Measurements from ENCODE around the gene UGT2B10. TPM values are rescaled to one million over a fixed set of nuclear protein-coding genes. Genes with fewer than 3 reads are reported as not detected.
"Not testable (repeated sequence)": the region's sequence is repeated elsewhere in the genome, so short reads cannot be mapped to it uniquely, and the experiment has no call there.

Gene UGT2B10
- not detected for total RNA-seq
- not detected for polyA plus RNA-seq
- long read RNA-seq, donor 1, result 0 reads
- long read RNA-seq, donor 2, result 0 reads
- long read RNA-seq, donor 3, result 0 reads
- long read RNA-seq, donor 4, result 0 reads
- long read RNA-seq, donor 5, result 0 reads

GRCh38 chr4:68815617-68816409 lies at the start of gene UGT2B10:
Gene UGT2B10, plus strand, starts transcription at chr4:68815994. Its CDS starts 26 bp downstream, at chr4:68816020.
- not testable (repeated sequence) for ATAC-seq (ENCODE audit: insufficient read depth, low FRiP score); H3K9me3 ChIP-seq (ENCODE audit: control insufficient read depth in 4 of 4, insufficient read depth in 3 of 4, low read length in 3 of 4); H3K9ac ChIP-seq (ENCODE audit: insufficient read depth in 1 of 2, low read length in 2 of 2); H3K27me3 ChIP-seq (ENCODE audit: control insufficient read depth in 3 of 3, insufficient read depth in 3 of 3, low read length in 2 of 3); H3K4me1 ChIP-seq (ENCODE audit: control insufficient read depth in 5 of 5, insufficient read depth in 5 of 5, low read length in 5 of 5); DNase-seq; H3K27ac ChIP-seq (ENCODE audit: low read depth in 1 of 2, low read length in 1 of 2); H3K36me3 ChIP-seq (ENCODE audit: control insufficient read depth in 4 of 4, insufficient read depth in 4 of 4, low read length in 4 of 4); H3K4me3 ChIP-seq
- 55 to 70% methylated on average over 4 of the region's 4 CpGs for WGBS, 2 donors

- DNase-seq; H3K27me3 ChIP-seq (ENCODE audit: control insufficient read depth in 3 of 3, insufficient read depth in 3 of 3, low read length in 2 of 3); H3K4me3 ChIP-seq; H3K36me3 ChIP-seq (ENCODE audit: control insufficient read depth in 4 of 4, insufficient read depth in 4 of 4, low read length in 4 of 4); H3K9ac ChIP-seq (ENCODE audit: insufficient read depth in 1 of 2, low read length in 2 of 2); ATAC-seq (ENCODE audit: insufficient read depth, low FRiP score); H3K9me3 ChIP-seq (ENCODE audit: control insufficient read depth in 4 of 4, insufficient read depth in 3 of 4, low read length in 3 of 4); H3K4me1 ChIP-seq (ENCODE audit: control insufficient read depth in 5 of 5, insufficient read depth in 5 of 5, low read length in 5 of 5); H3K27ac ChIP-seq (ENCODE audit: low read depth in 1 of 2, low read length in 1 of 2): not testable (repeated sequence)
These were observed 44.0 kb upstream of the UGT2B10 start for GRCh38 chr4:68771836-68772235.

GRCh38 chr4:68773699-68774098 lies 42.1 kb upstream of the UGT2B10 start:
- no peak for ATAC-seq (ENCODE audit: insufficient read depth, low FRiP score)
- TF ChIP-seq CTCF (IDR thresholded peaks at IDR 0.05; ENCODE audit: control extremely low read depth, extremely low read depth), result no peak
- no peak overlapping the region for H3K4me3 ChIP-seq
- no peaks in the 10 kb centered on the region for H3K4me1 ChIP-seq (ENCODE audit: control insufficient read depth in 5 of 5, insufficient read depth in 5 of 5, low read length in 5 of 5)
- WGBS, 2 donors, result 78 to 91% methylated on average over 5 of the region's 5 CpGs
- H3K9me3 ChIP-seq (ENCODE audit: control insufficient read depth in 4 of 4, insufficient read depth in 3 of 4, low read length in 3 of 4), result no peaks in the 10 kb centered on the region
- no peaks in the 10 kb centered on the region for H3K27me3 ChIP-seq (ENCODE audit: control insufficient read depth in 3 of 3, insufficient read depth in 3 of 3, low read length in 2 of 3)
- H3K36me3 ChIP-seq (ENCODE audit: control insufficient read depth in 4 of 4, insufficient read depth in 4 of 4, low read length in 4 of 4), result no peaks in the 10 kb centered on the region
- no peak overlapping the region for H3K9ac ChIP-seq (ENCODE audit: insufficient read depth in 1 of 2, low read length in 2 of 2)
- DNase-seq, result no peak
- no peak overlapping the region for H3K27ac ChIP-seq (ENCODE audit: low read depth in 1 of 2, low read length in 1 of 2)

DNA sequence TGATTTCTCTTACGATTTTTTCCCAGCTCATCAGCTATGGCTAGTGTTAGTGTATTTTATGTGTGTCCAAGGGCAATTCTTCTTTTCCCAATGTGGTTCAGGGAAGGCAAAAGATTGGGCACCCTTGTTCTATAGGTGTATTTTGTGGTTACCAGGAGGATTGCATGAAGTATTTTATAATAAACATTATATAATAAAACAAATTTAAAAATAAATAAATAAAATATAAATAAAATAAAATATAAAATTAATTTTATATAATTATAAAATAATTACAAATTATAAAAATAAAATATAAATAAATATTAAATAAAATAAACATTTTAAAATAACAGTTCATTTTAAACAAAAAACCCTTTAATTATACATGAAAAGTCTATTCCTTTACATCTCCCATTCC lies 35.6 kb upstream of the UGT2B10 start:
- WGBS, 2 donors, result 77 to 87% methylated on average over 1 of the region's 1 CpG
- ATAC-seq (ENCODE audit: insufficient read depth, low FRiP score), result no peak

More for the DNA sequence above, 35.6 kb upstream of the UGT2B10 start:
- no peak for DNase-seq
- no peak overlapping the region for H3K27ac ChIP-seq (ENCODE audit: low read depth in 1 of 2, low read length in 1 of 2)
- H3K4me3 ChIP-seq, result no peak overlapping the region
- TF ChIP-seq CTCF (IDR thresholded peaks at IDR 0.05; ENCODE audit: control extremely low read depth, extremely low read depth), result no peak
- H3K36me3 ChIP-seq (ENCODE audit: control insufficient read depth in 4 of 4, insufficient read depth in 4 of 4, low read length in 4 of 4), result no peaks in the 10 kb centered on the region
- no peaks in the 10 kb centered on the region for H3K27me3 ChIP-seq (ENCODE audit: control insufficient read depth in 3 of 3, insufficient read depth in 3 of 3, low read length in 2 of 3)
- H3K9ac ChIP-seq (ENCODE audit: insufficient read depth in 1 of 2, low read length in 2 of 2), result no peak overlapping the region
- no peaks in the 10 kb centered on the region for H3K4me1 ChIP-seq (ENCODE audit: control insufficient read depth in 5 of 5, insufficient read depth in 5 of 5, low read length in 5 of 5)
- H3K9me3 ChIP-seq (ENCODE audit: control insufficient read depth in 4 of 4, insufficient read depth in 3 of 4, low read length in 3 of 4), result peaks cover 0 to 5% (median 2%) of the 10 kb centered on the region in 4 donors

Measured in lung (tissue), 16 donors.